ENCODE measurements around the gene HIVEP3.

HIVEP3 gene

GRCh38 chr1:41917076-41917475 lies 1.6 kb downstream of the HIVEP3 start:
- Mint-ChIP-seq H3K9me3 (peaks cover 8% of the 10 kb centered on the region), H3K36me3 (ENCODE audit: low read depth) (peaks cover 15% of the 10 kb centered on the region), H3K27me3 (ENCODE audit: low read depth) (peaks cover 17% of the 10 kb centered on the region)

GRCh38 chr1:41915786-41916571 lies 2.7 kb downstream of the HIVEP3 start:
- H3K27me3 Mint-ChIP-seq (ENCODE audit: low read depth): peaks cover 14% of the 10 kb centered on the region
- DNase-seq (ENCODE audit: low spot score): no peak

More at GRCh38 chr1:41917076-41917475, 1.6 kb downstream of the HIVEP3 start:
- peak overlapping the region; percentile 80 for H3K27ac Mint-ChIP-seq
- peaks cover 76% of the 10 kb centered on the region for H3K4me1 Mint-ChIP-seq (ENCODE audit: low read depth)
- DNase-seq (ENCODE audit: low spot score): no peak
- peak overlapping the region; percentile 82 for H3K4me3 Mint-ChIP-seq

GRCh38 chr1:41914516-41914915 lies 4.2 kb downstream of the HIVEP3 start:
- Mint-ChIP-seq H3K36me3 (ENCODE audit: low read depth) (peaks cover 18% of the 10 kb centered on the region), H3K27me3 (ENCODE audit: low read depth) (peaks cover 18% of the 10 kb centered on the region), H3K27ac (peak overlapping the region; percentile 92), H3K4me1 (ENCODE audit: low read depth) (peaks cover 62% of the 10 kb centered on the region), H3K4me3 (peak overlapping the region; percentile 65), H3K9me3 (peaks cover 13% of the 10 kb centered on the region)
- no peak for DNase-seq (ENCODE audit: low spot score)

More at GRCh38 chr1:41915786-41916571, 2.7 kb downstream of the HIVEP3 start:
- H3K27ac Mint-ChIP-seq: peak overlapping the region; percentile 88
- H3K4me1 Mint-ChIP-seq (ENCODE audit: low read depth): peaks cover 76% of the 10 kb centered on the region
- H3K36me3 Mint-ChIP-seq (ENCODE audit: low read depth): peaks cover 17% of the 10 kb centered on the region
- H3K4me3 Mint-ChIP-seq: peak overlapping the region; percentile 82
- H3K9me3 Mint-ChIP-seq: peaks cover 10% of the 10 kb centered on the region

- no peak for DNase-seq (ENCODE audit: low spot score)
- H3K9me3 Mint-ChIP-seq: peaks cover 25% of the 10 kb centered on the region
- peaks cover 53% of the 10 kb centered on the region for H3K4me1 Mint-ChIP-seq (ENCODE audit: low read depth)
- H3K27ac Mint-ChIP-seq: no peak overlapping the region
- H3K4me3 Mint-ChIP-seq: no peak overlapping the region
- peaks cover 28% of the 10 kb centered on the region for H3K27me3 Mint-ChIP-seq (ENCODE audit: low read depth)
- H3K36me3 Mint-ChIP-seq (ENCODE audit: low read depth): peaks cover 22% of the 10 kb centered on the region
Observed at GRCh38 chr1:41913014-41913413, 5.7 kb downstream of the HIVEP3 start.

- Mint-ChIP-seq H3K4me3 (no peak overlapping the region), H3K4me1 (ENCODE audit: low read depth) (peaks cover 24% of the 10 kb centered on the region), H3K36me3 (ENCODE audit: low read depth) (peaks cover 16% of the 10 kb centered on the region), H3K9me3 (peaks cover 16% of the 10 kb centered on the region), H3K27ac (no peak overlapping the region), H3K27me3 (ENCODE audit: low read depth) (peaks cover 30% of the 10 kb centered on the region)
- no peak for DNase-seq (ENCODE audit: low spot score)
Observed at GRCh38 chr1:41908288-41908895, 10.3 kb downstream of the HIVEP3 start.

- H3K27me3 Mint-ChIP-seq (ENCODE audit: low read depth): peaks cover 28% of the 10 kb centered on the region
- peaks cover 16% of the 10 kb centered on the region for H3K36me3 Mint-ChIP-seq (ENCODE audit: low read depth)
- no peak for DNase-seq (ENCODE audit: low spot score)
- no peak overlapping the region for H3K27ac Mint-ChIP-seq
- H3K4me1 Mint-ChIP-seq (ENCODE audit: low read depth): peaks cover 22% of the 10 kb centered on the region
- H3K4me3 Mint-ChIP-seq: no peak overlapping the region
- H3K9me3 Mint-ChIP-seq: peaks cover 16% of the 10 kb centered on the region
Observed at GRCh38 chr1:41907446-41907845, 11.3 kb downstream of the HIVEP3 start.

GRCh38 chr1:41906943-41907342 lies 11.8 kb downstream of the HIVEP3 start:
- Mint-ChIP-seq H3K4me3 (no peak overlapping the region), H3K27me3 (ENCODE audit: low read depth) (peaks cover 23% of the 10 kb centered on the region), H3K36me3 (ENCODE audit: low read depth) (peaks cover 14% of the 10 kb centered on the region), H3K27ac (no peak overlapping the region), H3K4me1 (ENCODE audit: low read depth) (peaks cover 26% of the 10 kb centered on the region), H3K9me3 (peaks cover 16% of the 10 kb centered on the region)
- no peak for DNase-seq (ENCODE audit: low spot score)

- Mint-ChIP-seq H3K27ac (no peak overlapping the region), H3K36me3 (ENCODE audit: low read depth) (peaks cover 10% of the 10 kb centered on the region), H3K4me1 (ENCODE audit: low read depth) (peaks cover 40% of the 10 kb centered on the region), H3K27me3 (ENCODE audit: low read depth) (peaks cover 16% of the 10 kb centered on the region), H3K4me3 (no peak overlapping the region), H3K9me3 (peaks cover 12% of the 10 kb centered on the region)
- no peak for DNase-seq (ENCODE audit: low spot score)
Observed at GRCh38 chr1:41905093-41905675, 13.5 kb downstream of the HIVEP3 start.

- Mint-ChIP-seq H3K27ac (peak overlapping the region; percentile 66), H3K9me3 (no peaks in the 10 kb centered on the region), H3K4me3 (peak overlapping the region; percentile 16)
Observed at GRCh38 chr1:41902664-41903063, 16.1 kb downstream of the HIVEP3 start.

GRCh38 chr1:41902159-41902577 lies 16.6 kb downstream of the HIVEP3 start:
- Mint-ChIP-seq H3K4me3 (peak overlapping the region; percentile 16), H3K4me1 (ENCODE audit: low read depth) (peaks cover 58% of the 10 kb centered on the region), H3K9me3 (no peaks in the 10 kb centered on the region), H3K36me3 (ENCODE audit: low read depth) (peaks cover 5% of the 10 kb centered on the region), H3K27ac (no peak overlapping the region), H3K27me3 (ENCODE audit: low read depth) (peaks cover 5% of the 10 kb centered on the region)
- DNase-seq (ENCODE audit: low spot score): no peak

More at GRCh38 chr1:41902664-41903063, 16.1 kb downstream of the HIVEP3 start:
- Mint-ChIP-seq H3K4me1 (ENCODE audit: low read depth) (peaks cover 53% of the 10 kb centered on the region), H3K27me3 (ENCODE audit: low read depth) (peaks cover 5% of the 10 kb centered on the region), H3K36me3 (ENCODE audit: low read depth) (peaks cover 5% of the 10 kb centered on the region)
- no peak for DNase-seq (ENCODE audit: low spot score)

- no peak for DNase-seq (ENCODE audit: low spot score)
- no peaks in the 10 kb centered on the region for H3K9me3 Mint-ChIP-seq
- peak overlapping the region; percentile 2 for H3K4me3 Mint-ChIP-seq
- H3K27ac Mint-ChIP-seq: peak overlapping the region; percentile 49
- H3K27me3 Mint-ChIP-seq (ENCODE audit: low read depth): peaks cover 3% of the 10 kb centered on the region
- H3K4me1 Mint-ChIP-seq (ENCODE audit: low read depth): peaks cover 63% of the 10 kb centered on the region
- H3K36me3 Mint-ChIP-seq (ENCODE audit: low read depth): peaks cover 2% of the 10 kb centered on the region
Observed at GRCh38 chr1:41901551-41901950, 17.2 kb downstream of the HIVEP3 start.

GRCh38 chr1:41900603-41901444 lies 17.9 kb downstream of the HIVEP3 start:
- H3K9me3 Mint-ChIP-seq: no peaks in the 10 kb centered on the region
- no peak overlapping the region for H3K4me3 Mint-ChIP-seq
- H3K27me3 Mint-ChIP-seq (ENCODE audit: low read depth): peaks cover 3% of the 10 kb centered on the region
- H3K27ac Mint-ChIP-seq: peak overlapping the region; percentile 39
- no peak for DNase-seq (ENCODE audit: low spot score)
- H3K4me1 Mint-ChIP-seq (ENCODE audit: low read depth): peaks cover 63% of the 10 kb centered on the region
- H3K36me3 Mint-ChIP-seq (ENCODE audit: low read depth): peaks cover 2% of the 10 kb centered on the region

- Mint-ChIP-seq H3K36me3 (ENCODE audit: low read depth) (no peaks in the 10 kb centered on the region), H3K4me1 (ENCODE audit: low read depth) (peaks cover 63% of the 10 kb centered on the region), H3K27me3 (ENCODE audit: low read depth) (no peaks in the 10 kb centered on the region), H3K9me3 (no peaks in the 10 kb centered on the region), H3K27ac (peak overlapping the region; percentile 94), H3K4me3 (peak overlapping the region; percentile 60)
- DNase-seq (ENCODE audit: low spot score): peak; percentile 71
Observed at GRCh38 chr1:41898191-41898713, 20.5 kb downstream of the HIVEP3 start.

Measured in T-helper 2 cell treated with Interferon-gamma antibody and Interleukin-4, amounts not matched to agents 5 μg/mL and 100 μg/mL, for 36 hours (primary cell).